ENCODE measurements around the gene BIRC6.
"Not testable (repeated sequence)": the region's sequence is repeated elsewhere in the genome, so short reads cannot be mapped to it uniquely, and the experiment has no call there.

The BIRC6 gene

GRCh38 chr2:32514946-32515345 lies 158.1 kb downstream of the BIRC6 start:
- DNase-seq: no peak

GRCh38 chr2:32516567-32516966 lies 159.7 kb downstream of the BIRC6 start:
- no peak for DNase-seq

DNA sequence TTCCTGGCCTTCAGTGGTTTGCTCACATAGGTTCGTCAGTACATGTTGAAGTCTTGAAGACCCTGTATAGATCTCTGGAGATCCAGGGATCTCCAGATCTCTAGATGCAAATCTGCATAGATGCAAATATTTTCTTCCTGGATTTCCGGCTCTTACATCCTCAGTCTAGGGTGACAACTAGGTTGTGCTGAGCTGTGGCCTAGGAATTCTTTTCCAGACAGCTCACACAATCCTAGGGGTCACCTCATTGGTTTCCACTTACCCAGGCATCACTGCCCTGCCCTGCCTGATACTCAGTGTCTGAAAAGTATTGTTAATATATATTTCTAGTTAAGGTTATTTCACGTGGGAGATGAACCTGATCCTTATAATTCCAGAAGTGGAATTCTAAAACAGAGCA lies 165.9 kb downstream of the BIRC6 start:
- no peak for DNase-seq

DNA sequence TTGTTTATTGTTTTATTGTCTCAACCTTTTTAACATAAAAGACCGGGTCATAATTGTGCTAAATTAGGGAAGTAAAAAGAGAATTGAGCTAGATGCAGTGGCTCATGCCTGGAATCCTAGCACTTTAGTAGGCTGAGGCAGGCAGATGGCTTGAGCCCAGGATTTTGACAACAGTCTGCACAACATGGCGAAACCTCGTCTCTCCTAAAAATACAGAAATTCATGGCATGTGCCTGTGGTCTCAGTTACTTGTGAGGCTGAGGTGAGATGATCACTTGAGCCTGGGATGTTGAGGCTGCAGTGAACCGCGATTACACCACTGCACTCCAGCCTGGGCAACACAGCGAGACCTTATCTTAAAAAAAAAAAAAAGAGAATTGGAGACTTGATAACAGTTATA lies 166.9 kb downstream of the BIRC6 start:
- DNase-seq: no peak

- DNase-seq: no peak
These were observed 175.5 kb downstream of the BIRC6 start for GRCh38 chr2:32532341-32532740.

- no peak for DNase-seq
These were observed 176.1 kb downstream of the BIRC6 start for GRCh38 chr2:32532961-32533360.

DNA sequence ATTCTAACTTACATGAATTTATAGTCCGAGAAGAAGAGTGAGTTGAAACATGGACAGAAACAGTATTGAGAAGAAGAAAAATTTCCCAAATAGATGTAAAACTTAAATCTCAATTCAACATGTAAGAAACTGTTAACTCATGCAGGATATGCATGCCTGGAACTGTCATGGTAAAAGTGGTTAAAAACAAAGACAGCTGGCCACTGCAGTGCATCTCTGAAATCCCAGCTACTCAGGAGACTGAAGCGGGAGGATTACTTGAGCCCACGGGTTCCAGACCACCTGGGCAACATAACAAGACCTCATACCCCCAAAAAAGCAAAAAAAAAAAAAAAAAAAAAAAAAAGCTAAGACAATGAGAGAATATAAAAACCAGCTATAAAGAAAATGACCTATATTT lies 178.0 kb downstream of the BIRC6 start:
- DNase-seq: no peak

DNA sequence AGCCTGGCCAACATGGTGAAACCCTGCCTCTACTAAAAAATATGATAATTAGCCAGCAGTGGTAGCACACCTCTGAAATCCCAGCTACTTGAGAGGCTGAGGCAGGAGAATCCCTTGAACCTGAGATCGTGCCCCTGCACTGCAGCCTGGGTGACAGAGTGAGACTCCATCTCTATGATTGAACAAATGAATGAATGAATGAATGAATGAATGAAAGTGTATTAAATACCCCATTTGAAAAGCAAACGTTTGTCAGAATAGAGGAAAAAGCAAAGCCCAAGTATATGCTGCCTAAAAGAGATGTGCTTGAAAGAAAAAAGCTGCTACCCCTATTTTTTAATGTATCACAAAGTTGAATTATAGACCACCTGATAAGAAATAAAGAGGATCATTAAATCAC lies 181.9 kb downstream of the BIRC6 start:
- no peak for DNase-seq

- DNase-seq: not testable (repeated sequence)
These were observed 195.7 kb downstream of the BIRC6 start for GRCh38 chr2:32552483-32552882.

GRCh38 chr2:32553829-32554432 lies 197.1 kb downstream of the BIRC6 start:
- DNase-seq: no peak

DNA sequence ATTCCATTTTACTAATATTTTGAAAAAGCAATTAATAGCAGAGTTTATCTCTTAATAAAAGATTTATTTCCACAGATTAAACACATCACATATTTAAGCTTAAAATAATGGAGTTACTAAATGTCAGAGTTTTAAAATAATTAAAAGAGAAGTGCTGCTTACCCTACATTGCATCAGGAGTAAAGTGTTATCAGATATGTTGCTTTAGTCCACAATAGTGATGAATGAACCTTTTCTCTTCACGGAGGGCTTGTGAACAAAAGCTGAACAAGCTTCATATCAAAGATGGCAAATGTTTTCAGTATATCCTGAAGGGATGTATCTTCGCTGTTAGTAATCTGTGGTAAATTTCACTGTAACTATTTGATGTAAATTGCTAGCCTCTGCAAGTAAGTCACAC lies 201.7 kb downstream of the BIRC6 start:
- no peak for DNase-seq

DNA sequence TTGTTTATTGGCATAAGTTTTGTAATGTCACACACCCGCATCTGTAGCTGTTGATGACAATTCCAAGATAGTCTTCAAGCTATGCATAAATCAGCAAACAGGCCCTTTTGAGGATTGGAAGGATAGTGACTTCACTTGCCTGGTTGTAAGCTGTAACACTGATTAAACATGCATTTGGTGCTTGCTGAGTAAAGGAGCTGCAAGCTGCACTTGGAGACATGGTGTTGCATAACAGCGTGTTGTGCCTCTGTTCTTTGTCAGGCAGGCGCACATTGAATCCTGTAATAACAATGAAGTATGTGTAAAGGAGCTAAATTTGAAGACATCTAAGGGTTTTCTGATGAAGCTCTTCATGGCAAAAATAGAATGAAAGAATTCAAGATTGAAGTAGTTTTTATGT lies 202.3 kb downstream of the BIRC6 start:
- DNase-seq: no peak

- DNase-seq: no peak
These were observed 206.1 kb downstream of the BIRC6 start for GRCh38 chr2:32562906-32563305.

DNA sequence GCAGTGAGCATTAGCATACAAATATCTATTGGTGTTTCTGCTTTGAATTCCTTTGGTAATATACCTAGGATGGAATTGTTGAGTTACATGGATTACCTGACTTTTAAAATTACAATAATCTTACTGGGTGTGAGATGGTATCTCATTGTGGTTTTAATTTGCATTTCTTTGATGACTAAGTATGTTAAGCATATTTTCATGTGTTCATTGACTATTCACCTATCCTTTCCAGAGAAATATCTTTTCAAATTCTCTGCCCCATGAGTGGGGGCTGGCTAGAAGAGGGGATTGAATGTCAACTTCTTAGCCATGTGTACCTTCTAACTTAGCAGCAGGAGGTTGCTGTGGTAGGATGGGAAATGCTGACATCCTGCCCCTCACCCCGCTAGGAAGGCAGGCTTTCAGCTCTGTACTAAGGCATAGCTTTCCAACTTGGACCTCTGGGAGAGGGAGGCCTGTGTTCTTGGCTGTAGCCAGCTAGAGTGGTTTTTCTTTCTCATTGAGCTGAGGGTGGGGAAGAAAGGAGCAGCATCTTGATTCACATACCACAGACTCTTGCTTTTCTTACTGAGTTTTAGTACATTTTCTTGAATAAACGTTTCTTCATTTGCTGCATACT lies 207.7 kb downstream of the BIRC6 start:
- no peak for DNase-seq

GRCh38 chr2:32565902-32566301 lies 209.1 kb downstream of the BIRC6 start:
- DNase-seq: no peak

- DNase-seq: no peak
These were observed 215.2 kb downstream of the BIRC6 start for GRCh38 chr2:32572030-32572429.

DNA sequence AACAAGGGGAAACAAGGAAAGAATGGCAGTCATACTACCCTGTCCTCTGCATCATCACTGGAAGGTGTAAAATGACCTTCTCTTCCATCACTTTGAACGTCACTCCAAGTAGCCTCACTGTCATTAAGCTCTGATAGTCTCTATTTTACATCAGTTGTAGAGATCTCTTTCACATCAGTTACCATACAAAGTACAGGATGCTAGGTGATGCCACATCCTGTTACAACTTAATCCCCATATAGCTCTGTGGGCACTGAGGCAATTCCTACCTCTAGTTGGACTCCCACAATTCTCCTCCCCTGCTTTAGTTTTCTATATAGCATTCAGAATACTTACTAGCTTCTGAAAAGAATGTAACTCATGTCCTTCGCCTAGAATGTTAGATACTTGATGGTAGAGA lies 215.9 kb downstream of the BIRC6 start:
- no peak for DNase-seq

- DNase-seq: no peak
These were observed 235.0 kb downstream of the BIRC6 start for GRCh38 chr2:32591669-32592463.

- DNase-seq: no peak
These were observed 237.8 kb downstream of the BIRC6 start for GRCh38 chr2:32594573-32594972.

DNA sequence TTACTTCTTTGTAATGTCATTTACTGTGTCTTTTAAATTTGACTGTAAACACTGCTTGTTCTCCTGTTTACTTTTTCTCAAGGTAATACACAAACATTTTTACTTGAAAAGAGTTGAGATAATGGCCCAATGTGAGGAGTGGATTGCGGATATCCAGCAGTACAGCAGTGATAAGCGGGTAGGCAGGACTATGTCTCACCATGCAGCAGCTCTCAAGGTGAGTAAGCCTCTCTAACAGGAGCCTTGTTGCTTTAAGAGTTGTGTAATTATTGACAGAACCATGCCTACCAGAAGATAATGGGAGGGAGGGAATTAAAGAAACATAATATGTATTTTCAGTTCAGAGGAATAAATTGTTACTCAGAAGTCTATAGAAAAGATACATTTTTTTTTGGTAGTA lies 254.5 kb downstream of the BIRC6 start:
- no peak for DNase-seq

DNA sequence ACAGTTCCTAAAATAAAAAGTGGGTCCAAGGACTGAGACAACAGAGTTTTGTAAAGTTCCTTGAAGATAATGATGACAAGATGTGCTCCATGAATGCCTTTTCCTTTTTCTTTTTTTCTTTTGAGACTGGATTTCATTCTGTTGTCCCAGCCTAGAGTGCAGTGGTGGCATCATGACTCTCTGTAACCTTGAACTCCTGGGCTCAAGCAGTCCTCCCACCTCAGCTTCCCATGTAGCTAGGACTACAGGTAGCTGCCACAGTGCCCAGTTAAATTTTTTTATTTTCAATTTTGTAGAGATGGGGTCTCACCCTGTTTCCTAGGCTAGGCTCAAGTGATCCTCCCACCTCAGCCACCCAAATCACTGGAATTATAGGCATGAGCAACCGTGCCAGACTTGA lies 254.9 kb downstream of the BIRC6 start:
- DNase-seq: no peak

DNA sequence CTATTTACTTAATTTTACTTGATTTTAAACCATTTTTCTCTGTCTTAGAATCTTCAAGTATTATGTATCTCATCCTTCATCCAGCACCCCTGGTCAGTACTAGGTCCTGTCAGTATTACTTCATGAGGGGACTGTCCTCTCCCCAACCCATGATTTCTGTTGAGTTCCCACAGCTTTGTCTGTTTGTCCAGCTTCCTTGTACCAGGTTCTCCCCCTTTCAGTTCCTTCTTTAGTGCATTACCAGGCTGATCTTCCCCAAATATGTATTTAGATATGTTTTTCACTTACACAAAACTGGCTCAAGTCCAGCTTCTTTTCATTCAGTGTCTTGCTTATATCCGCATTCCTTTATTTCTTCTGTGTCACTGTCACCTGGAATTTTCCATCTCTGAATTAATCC lies 257.3 kb downstream of the BIRC6 start:
- DNase-seq: no peak

DNA sequence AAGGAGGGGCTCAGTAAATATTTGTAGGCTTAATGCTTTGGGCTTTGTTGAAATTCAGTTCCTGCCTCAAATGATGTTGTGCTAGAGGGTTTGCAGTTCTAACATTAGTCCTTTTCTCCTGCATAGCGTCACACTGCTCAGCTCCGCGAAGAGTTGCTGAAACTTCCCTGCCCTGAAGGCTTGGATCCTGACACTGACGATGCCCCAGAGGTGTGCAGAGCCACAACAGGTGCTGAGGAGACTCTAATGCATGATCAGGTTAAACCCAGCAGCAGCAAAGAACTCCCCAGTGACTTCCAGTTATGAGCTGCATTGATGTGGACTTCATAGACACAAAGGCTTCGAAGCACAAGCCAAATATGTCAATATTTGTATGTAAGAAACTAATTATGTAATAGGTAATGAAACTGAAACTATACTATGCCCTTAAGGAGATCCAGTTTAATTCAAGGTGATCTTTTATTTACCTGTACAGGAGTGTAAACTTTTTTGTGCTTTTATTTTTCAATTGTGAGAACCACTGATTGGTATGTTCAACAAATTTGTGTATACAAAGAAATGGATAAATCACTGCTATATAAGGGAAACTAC lies 260.9 kb downstream of the BIRC6 start:
- DNase-seq: no peak
